Transverse colon (tissue), 4 donors: Measurements from ENCODE around the gene VWC2.

Source experiments
- EP300 ChIP-seq: sonication (generic); formaldehyde crosslinking; IDR thresholded peaks from one replicate; pipeline ENCODE4 v1.6.1; 2017; ENCODE audit warnings: antibody characterized with exemption, low read depth
- POLR2A ChIP-seq: fragments of 450-650 bp; IDR thresholded peaks from one replicate; pipeline ENCODE4 v1.6.1; 2016; ENCODE audit warnings: antibody characterized with exemption, mild to moderate bottlenecking, moderate library complexity
- POLR2AphosphoS5 ChIP-seq, 3 donors: sonication (generic); formaldehyde crosslinking; IDR thresholded peaks; one replicate each; pipeline ENCODE4 v1.6.1; 2016; ENCODE audit warnings: antibody characterized with exemption in 3 of 3
- TF ChIP-seq, protein P1 (sequence below), 5 experiments: fragments of 200-600 bp in 3 of 5; fragments of 450-650 bp in 2 of 5; sonication (generic) in 3 of 5; IDR thresholded peaks; 1 replicate in 2 of 5; 2 replicates in 3 of 5; pipeline ENCODE4 v1.5.1; 2016 to 2017; ENCODE audit warnings: antibody characterized with exemption in 5 of 5, inconsistent platforms in 3 of 5, mild to moderate bottlenecking in 2 of 5, moderate library complexity in 1 of 5

DNA sequence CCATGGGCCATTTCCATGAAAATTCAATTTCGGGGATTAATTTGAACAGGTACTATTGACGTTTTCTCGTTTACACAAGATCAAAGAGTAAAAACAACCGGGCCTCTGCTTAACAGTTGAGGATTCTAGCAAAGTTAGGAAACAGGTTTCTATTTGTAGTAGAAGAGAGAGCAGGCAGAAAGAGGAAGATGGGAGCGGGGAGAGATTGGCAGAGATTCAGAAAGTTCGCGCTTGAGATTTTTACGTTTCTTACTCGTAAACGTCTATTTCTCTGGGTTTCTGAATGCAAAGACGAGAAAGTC, 571 bp upstream of the VWC2 start:
- TF ChIP-seq EP300: no peak
- TF ChIP-seq, protein P1, sequence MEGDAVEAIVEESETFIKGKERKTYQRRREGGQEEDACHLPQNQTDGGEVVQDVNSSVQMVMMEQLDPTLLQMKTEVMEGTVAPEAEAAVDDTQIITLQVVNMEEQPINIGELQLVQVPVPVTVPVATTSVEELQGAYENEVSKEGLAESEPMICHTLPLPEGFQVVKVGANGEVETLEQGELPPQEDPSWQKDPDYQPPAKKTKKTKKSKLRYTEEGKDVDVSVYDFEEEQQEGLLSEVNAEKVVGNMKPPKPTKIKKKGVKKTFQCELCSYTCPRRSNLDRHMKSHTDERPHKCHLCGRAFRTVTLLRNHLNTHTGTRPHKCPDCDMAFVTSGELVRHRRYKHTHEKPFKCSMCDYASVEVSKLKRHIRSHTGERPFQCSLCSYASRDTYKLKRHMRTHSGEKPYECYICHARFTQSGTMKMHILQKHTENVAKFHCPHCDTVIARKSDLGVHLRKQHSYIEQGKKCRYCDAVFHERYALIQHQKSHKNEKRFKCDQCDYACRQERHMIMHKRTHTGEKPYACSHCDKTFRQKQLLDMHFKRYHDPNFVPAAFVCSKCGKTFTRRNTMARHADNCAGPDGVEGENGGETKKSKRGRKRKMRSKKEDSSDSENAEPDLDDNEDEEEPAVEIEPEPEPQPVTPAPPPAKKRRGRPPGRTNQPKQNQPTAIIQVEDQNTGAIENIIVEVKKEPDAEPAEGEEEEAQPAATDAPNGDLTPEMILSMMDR (IDR thresholded peaks at IDR 0.05): no peak
- no peak for TF ChIP-seq POLR2A
- TF ChIP-seq POLR2AphosphoS5 (IDR thresholded peaks at IDR 0.05): no peak
